ENCODE data around the gene VAMP2. TPM values are rescaled to one million over a fixed set of nuclear protein-coding genes. Genes with fewer than 3 reads are reported as not detected.

The VAMP2 gene
- total RNA-seq, 1 experiment from 2014 or later, result 35.1 TPM

DNA sequence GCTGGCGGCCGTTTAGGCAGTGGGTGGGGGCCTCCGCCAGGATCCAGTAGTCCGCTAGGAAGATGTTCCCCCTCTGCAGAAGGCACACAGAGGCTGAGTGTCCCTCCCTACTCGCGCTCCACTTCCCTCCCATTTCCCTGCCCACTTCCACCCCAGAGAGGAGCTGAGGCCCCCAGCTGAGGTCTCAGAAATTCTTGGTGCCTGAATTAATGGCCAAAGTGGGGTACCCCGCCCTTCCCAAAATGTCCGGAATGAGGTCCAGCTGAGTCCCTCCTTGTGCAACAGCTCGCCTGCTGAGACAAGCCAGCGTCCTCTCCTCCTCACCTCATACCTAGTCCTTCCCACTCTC lies 52.3 kb downstream of the VAMP2 start:
- intact Hi-C loops (cut with micrococcal nuclease; ENCODE audit: unreplicated experiment), result loop anchor here (2.0 kb wide), 1 partner anchor 30 kb away; no protein-coding TSS in a partner anchor
- Histone ChIP-seq H3K27me3 (ENCODE audit: insufficient read depth, low read depth) (no peaks in the 10 kb centered on the region), H4K20me1 (ENCODE audit: insufficient read depth) (no peaks in the 10 kb centered on the region), H3K4me2 (peak overlapping the region; percentile 50; the same call in 1 of the 2 replicates), H3K27ac (no peak overlapping the region), H3K9me3 (ENCODE audit: insufficient read depth, low read depth) (no peaks in the 10 kb centered on the region), H3F3A (ENCODE audit: insufficient read depth, low read depth) (no peaks in the 10 kb centered on the region), H3K4me1 (replicated peaks; ENCODE audit: insufficient read depth) (no peaks in the 10 kb centered on the region), H3K36me3 (ENCODE audit: low read depth) (no peaks in the 10 kb centered on the region), H3K79me2 (ENCODE audit: low read depth) (no peaks in the 10 kb centered on the region), H3K4me3 (no peak overlapping the region), H3K9me2 (ENCODE audit: insufficient read depth) (no peaks in the 10 kb centered on the region), H2AFZ (no peak overlapping the region)
- DNase-seq, result no peak
- no peak for TF ChIP-seq EZH2 (IDR thresholded peaks at IDR 0.05; ENCODE audit: low read depth)
- TF ChIP-seq, protein P1, sequence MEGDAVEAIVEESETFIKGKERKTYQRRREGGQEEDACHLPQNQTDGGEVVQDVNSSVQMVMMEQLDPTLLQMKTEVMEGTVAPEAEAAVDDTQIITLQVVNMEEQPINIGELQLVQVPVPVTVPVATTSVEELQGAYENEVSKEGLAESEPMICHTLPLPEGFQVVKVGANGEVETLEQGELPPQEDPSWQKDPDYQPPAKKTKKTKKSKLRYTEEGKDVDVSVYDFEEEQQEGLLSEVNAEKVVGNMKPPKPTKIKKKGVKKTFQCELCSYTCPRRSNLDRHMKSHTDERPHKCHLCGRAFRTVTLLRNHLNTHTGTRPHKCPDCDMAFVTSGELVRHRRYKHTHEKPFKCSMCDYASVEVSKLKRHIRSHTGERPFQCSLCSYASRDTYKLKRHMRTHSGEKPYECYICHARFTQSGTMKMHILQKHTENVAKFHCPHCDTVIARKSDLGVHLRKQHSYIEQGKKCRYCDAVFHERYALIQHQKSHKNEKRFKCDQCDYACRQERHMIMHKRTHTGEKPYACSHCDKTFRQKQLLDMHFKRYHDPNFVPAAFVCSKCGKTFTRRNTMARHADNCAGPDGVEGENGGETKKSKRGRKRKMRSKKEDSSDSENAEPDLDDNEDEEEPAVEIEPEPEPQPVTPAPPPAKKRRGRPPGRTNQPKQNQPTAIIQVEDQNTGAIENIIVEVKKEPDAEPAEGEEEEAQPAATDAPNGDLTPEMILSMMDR (conservative IDR thresholded peaks at IDR 0.05), result peak; percentile 14; the same call in 1 of the 2 replicates
- BruUV-seq (replicated peaks), result no TSS peak
- ChIA-PET CTCF (interaction anchor here (0.6 to 0.9 kb wide), 3 partner anchors 19 to 891 kb away, joined by 3 read pairs; no protein-coding TSS in a partner anchor), POLR2A (ENCODE audit: unreplicated experiment) (no interaction called here)

DNA sequence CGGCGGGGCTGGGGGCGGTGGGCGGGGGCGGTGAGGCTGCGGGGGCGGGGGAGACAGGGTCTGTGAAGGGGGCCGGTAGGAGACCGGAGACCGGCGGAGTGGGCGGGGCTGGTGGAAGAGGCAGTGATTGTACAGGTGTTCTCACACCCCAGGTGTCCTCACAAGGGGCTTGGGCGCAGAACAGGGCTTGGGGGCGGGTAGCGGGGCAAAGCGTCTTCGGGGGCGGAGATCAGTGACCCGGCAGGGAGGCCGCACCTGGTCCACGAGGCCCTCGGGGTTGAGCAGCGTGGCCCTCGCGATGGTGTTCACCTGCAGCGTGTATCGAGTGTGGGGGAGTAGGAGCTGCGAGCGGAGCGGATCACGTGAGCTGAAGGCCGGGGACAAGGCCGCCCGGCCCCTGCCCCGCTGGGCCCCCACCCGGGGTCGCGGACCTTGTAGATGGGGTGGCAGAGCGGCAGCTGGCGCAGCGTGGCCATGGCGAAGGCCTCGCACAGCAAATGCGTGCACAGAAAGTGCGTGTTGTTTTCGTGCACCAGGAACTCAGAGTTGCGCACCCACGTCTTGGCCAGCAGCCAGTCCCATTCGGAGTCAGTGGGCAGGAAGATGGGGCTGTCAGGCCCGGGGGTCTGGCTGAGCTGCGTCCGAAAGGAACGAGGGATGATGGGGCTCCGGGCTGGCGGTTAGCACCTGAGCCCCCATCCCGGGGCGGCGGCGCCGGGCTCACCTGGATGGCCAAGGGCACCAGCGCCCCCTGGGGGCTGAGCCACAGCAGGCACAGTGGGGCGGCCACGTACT lies 52.9 kb downstream of the VAMP2 start:
- Histone ChIP-seq H3K27ac (no peak overlapping the region), H3K79me2 (ENCODE audit: low read depth) (no peaks in the 10 kb centered on the region), H3K4me1 (replicated peaks; ENCODE audit: insufficient read depth) (no peaks in the 10 kb centered on the region), H3K4me2 (peak overlapping the region; percentile 50), H2AFZ (no peak overlapping the region), H3K36me3 (ENCODE audit: low read depth) (no peaks in the 10 kb centered on the region), H3K27me3 (ENCODE audit: insufficient read depth, low read depth) (no peaks in the 10 kb centered on the region), H3K9me3 (ENCODE audit: insufficient read depth, low read depth) (no peaks in the 10 kb centered on the region), H4K20me1 (ENCODE audit: insufficient read depth) (no peaks in the 10 kb centered on the region), H3K4me3 (peak overlapping the region; percentile 18; the same call in 1 of the 2 replicates), H3K9me2 (ENCODE audit: insufficient read depth) (no peaks in the 10 kb centered on the region), H3F3A (ENCODE audit: insufficient read depth, low read depth) (no peaks in the 10 kb centered on the region)
- ChIA-PET POLR2A (ENCODE audit: unreplicated experiment) (no interaction called here), CTCF (interaction anchor here (0.8 to 0.9 kb wide), 2 partner anchors 19 to 49 kb away, joined by 3 read pairs; no protein-coding TSS in a partner anchor)
- TF ChIP-seq, protein P1 (conservative IDR thresholded peaks at IDR 0.05), result peak; percentile 74
- no peak for TF ChIP-seq EZH2 (IDR thresholded peaks at IDR 0.05; ENCODE audit: low read depth)
- intact Hi-C loops (cut with micrococcal nuclease; ENCODE audit: unreplicated experiment), result loop anchor here (2.0 kb wide), 1 partner anchor 29 kb away; no protein-coding TSS in a partner anchor
- DNase-seq, result peak in 1 of 2 experiments; percentile 67
- BruUV-seq (replicated peaks), result no TSS peak

Small RNAs within 50 kb of the gene (microRNA-seq; reads per million reads assigned to microRNA genes)
- gene MIR4521 (ENCODE audit: borderline number of aligned reads, borderline replicate concordance) (154 reads per million, percentile 55 among the genes with 10 or more reads in this experiment), gene MIR6883 (ENCODE audit: borderline number of aligned reads, borderline replicate concordance) (not detected)

Other genes with a start within 250 kb of the VAMP2 start
- gene RNF227, start 246.7 kb downstream of the VAMP2 start, total RNA-seq (2021), result 3.1 and 4.2 TPM in 2 replicates
- gene KCNAB3, start 233.1 kb downstream of the VAMP2 start, total RNA-seq (2021), result 9.5 and 13.8 TPM in 2 replicates
- 181 and 224 TPM in 2 replicates for gene TRAPPC1, start 231.0 kb downstream of the VAMP2 start, total RNA-seq (2021)
- gene CNTROB, start 230.7 kb downstream of the VAMP2 start, total RNA-seq (2021), result 62.3 and 65.1 TPM in 2 replicates
- 0.79 TPM in 1 of 2 replicates, not detected in the other for gene GUCY2D, start 160.3 kb downstream of the VAMP2 start, total RNA-seq (2021)
- not detected in 2 replicates for gene ALOX15B, start 123.9 kb downstream of the VAMP2 start, total RNA-seq (2021)
- not detected in 2 replicates for gene ALOX12B, start 75.2 kb downstream of the VAMP2 start, total RNA-seq (2021)
- gene ALOXE3, start 44.4 kb downstream of the VAMP2 start, total RNA-seq (2021), result 0.70 and 1.4 TPM in 2 replicates
- gene HES7, start 38.8 kb downstream of the VAMP2 start, total RNA-seq (2021), result 2.6 and 9.0 TPM in 2 replicates
- gene PER1, start 10.5 kb downstream of the VAMP2 start, total RNA-seq (2021), result 60.2 and 78.7 TPM in 2 replicates
- 58.5 and 59.1 TPM in 2 replicates for gene TMEM107, start 13.4 kb upstream of the VAMP2 start, total RNA-seq (2021)
- gene BORCS6, start 27.2 kb upstream of the VAMP2 start, total RNA-seq (2021), result 6.4 and 8.0 TPM in 2 replicates
- 159 and 167 TPM in 2 replicates for gene AURKB, start 47.6 kb upstream of the VAMP2 start, total RNA-seq (2021)
- gene CTC1, start 85.1 kb upstream of the VAMP2 start, total RNA-seq (2021), result 28.1 and 41.2 TPM in 2 replicates
- 54.5 and 68.2 TPM in 2 replicates for gene PFAS, start 86.3 kb upstream of the VAMP2 start, total RNA-seq (2021)
- 35.0 and 45.5 TPM in 2 replicates for gene RANGRF, start 125.7 kb upstream of the VAMP2 start, total RNA-seq (2021)
- gene SLC25A35, start 132.5 kb upstream of the VAMP2 start, total RNA-seq (2021), result 7.3 and 7.6 TPM in 2 replicates
- gene ARHGEF15, start 147.3 kb upstream of the VAMP2 start, total RNA-seq (2021), result not detected in 2 replicates
- gene ODF4, start 176.9 kb upstream of the VAMP2 start, total RNA-seq (2021), result not detected in 2 replicates
- 2,320 and 2,519 TPM in 2 replicates for gene RPL26, start 220.2 kb upstream of the VAMP2 start, total RNA-seq (2021)
- 0.45 and 0.79 TPM in 2 replicates for gene RNF222, start 234.9 kb upstream of the VAMP2 start, total RNA-seq (2021)

Measured in PC-9 (cell line).